Coronary artery (tissue), 2 donors: Measurements from ENCODE around the gene NYNRIN.

ENCODE experiments used
- DNase-seq: peaks from one replicate; pipeline ENCODE4 v3.0.0-alpha.2; 2017; ENCODE audit warnings: low spot score
- H3K27ac ChIP-seq, 2 donors: fragments of 200-600 bp; sonication (generic); one replicate each; pipeline ENCODE4 v1.5.1; 2016 to 2019
- H3K4me3 ChIP-seq: fragments of 200-600 bp; sonication (generic); 2 replicates; pipeline ENCODE4 v1.5.1; 2016; ENCODE audit warnings: mild to moderate bottlenecking, moderate library complexity
- TF ChIP-seq, protein P1 (sequence below): fragments of 200-600 bp; sonication (generic); IDR thresholded peaks from one replicate; pipeline ENCODE4 v1.5.1; 2019; ENCODE audit warnings: antibody characterized with exemption

Gene NYNRIN

GRCh38 chr14:24430682-24431568 lies 32.1 kb downstream of the NYNRIN start:
- DNase-seq = no peak
- TF ChIP-seq, protein P1, sequence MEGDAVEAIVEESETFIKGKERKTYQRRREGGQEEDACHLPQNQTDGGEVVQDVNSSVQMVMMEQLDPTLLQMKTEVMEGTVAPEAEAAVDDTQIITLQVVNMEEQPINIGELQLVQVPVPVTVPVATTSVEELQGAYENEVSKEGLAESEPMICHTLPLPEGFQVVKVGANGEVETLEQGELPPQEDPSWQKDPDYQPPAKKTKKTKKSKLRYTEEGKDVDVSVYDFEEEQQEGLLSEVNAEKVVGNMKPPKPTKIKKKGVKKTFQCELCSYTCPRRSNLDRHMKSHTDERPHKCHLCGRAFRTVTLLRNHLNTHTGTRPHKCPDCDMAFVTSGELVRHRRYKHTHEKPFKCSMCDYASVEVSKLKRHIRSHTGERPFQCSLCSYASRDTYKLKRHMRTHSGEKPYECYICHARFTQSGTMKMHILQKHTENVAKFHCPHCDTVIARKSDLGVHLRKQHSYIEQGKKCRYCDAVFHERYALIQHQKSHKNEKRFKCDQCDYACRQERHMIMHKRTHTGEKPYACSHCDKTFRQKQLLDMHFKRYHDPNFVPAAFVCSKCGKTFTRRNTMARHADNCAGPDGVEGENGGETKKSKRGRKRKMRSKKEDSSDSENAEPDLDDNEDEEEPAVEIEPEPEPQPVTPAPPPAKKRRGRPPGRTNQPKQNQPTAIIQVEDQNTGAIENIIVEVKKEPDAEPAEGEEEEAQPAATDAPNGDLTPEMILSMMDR = no peak
- H3K4me3 ChIP-seq = peak overlapping the region; percentile 89
- peak overlapping the region; percentile 96 to 99 for H3K27ac ChIP-seq

DNA sequence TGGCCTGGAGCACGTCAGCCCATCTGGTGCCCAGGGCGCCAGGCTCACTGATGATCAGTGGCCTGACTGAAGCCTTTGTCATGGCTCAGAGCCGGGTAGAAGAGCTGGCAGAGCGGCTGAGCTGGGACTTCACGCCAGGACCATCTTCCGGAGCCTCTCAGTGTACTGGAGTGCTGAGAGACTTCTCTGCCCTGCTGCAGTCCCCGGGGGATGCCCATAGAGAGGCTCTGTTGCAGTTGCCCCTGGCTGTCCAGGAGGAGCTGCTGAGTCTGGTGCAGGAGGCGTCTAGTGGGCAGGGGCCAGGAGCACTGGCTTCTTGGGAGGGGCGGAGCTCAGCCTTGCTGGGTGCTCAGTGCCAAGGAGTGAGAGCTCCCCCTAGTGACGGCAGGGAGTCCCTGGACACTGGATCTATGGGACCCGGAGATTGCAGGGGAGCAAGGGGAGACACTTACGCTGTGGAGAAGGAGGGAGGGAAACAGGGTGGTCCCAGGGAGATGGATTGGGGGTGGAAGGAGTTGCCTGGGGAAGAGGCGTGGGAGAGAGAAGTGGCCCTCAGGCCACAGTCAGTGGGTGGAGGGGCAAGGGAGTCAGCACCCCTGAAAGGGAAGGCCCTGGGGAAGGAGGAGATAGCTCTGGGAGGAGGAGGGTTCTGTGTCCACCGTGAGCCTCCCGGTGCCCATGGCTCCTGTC lies 32.9 kb downstream of the NYNRIN start:
- Histone ChIP-seq H3K27ac (peak overlapping the region; percentile 96 to 99), H3K4me3 (peak overlapping the region; percentile 89)
- TF ChIP-seq, protein P1 = peak; percentile 77
- DNase-seq = peak; percentile 93

DNA sequence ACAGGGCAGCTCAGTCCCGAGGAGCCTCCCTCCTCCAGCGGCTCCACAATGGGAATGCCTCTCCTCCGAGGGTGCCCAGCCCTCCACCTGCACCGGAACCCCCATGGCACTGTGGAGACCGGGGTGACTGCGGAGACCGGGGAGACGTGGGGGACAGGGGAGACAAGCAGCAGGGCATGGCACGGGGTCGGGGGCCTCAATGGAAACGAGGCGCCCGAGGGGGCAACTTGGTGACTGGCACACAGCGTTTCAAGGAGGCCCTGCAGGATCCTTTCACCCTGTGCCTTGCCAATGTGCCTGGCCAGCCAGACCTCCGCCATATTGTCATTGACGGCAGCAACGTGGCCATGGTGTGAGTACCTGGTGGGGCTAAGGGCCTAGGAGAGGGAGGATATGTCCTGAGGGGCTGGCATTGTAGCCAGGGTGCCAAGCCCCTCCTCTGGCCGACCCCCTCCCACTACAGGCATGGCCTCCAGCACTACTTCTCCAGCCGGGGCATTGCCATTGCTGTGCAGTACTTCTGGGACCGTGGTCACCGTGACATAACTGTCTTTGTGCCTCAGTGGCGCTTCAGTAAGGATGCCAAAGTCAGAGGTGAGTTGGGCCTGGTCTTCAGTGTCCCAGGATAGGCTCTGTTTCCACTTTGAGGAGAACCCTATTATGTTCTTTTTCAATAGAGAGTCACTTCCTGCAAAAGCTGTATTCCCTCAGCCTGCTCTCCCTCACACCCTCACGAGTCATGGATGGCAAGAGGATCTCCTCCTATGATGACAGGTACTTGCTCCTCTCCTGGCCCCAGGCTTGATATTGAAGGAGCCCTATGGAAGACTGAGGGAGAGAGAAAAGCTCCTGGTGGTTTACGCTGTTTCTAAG lies 33.7 kb downstream of the NYNRIN start:
- TF ChIP-seq, protein P1 = no peak
- peak overlapping the region in 1 of 2 donors; percentile 99 for H3K27ac ChIP-seq
- H3K4me3 ChIP-seq = peak overlapping the region; percentile 89
- DNase-seq = no peak

DNA sequence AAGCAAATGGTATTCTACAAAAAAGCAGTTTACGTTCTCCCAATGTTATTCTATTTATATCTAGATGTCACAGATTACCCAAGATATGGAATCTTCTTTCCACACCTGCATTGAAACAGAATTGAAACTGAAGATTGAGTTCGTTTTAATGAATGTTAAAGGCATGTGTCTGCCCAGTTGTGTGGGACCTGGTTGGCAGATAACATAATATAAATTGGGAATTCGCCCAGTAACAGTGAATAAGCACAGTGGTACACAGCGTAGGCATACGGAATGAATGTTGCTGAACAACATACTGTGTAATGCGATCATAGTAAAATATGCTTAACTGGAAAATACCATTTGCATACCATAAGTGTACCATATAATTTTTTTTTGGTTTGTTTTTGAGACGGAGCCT lies 35.2 kb downstream of the NYNRIN start:
- H3K4me3 ChIP-seq = no peak overlapping the region
- H3K27ac ChIP-seq = no peak overlapping the region
- no peak for DNase-seq
- TF ChIP-seq, protein P1 = no peak

DNA sequence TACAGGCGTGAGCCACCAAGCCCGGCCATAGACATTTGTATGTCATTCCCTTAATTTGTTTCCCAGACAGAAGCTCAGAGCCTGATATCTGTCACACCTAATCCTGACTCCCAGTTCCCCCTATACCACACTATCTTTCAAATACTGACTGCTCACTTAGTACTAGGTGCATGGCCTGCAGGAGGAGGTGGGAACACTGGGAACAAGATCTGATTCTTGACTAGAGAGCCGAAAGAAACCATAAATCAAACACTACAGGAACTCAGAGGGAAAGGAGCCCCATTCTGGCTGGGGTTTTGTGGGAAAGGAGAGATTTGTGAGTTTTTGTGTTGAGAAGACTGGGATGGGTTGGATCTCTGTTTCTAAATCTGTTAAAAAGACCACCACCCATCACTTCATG lies 35.9 kb downstream of the NYNRIN start:
- TF ChIP-seq, protein P1 = no peak
- Histone ChIP-seq H3K4me3 (no peak overlapping the region), H3K27ac (no peak overlapping the region)
- DNase-seq = no peak

GRCh38 chr14:24435192-24435810 lies 36.5 kb downstream of the NYNRIN start:
- DNase-seq = no peak
- Histone ChIP-seq H3K27ac (peak overlapping the region in 1 of 2 donors; percentile 3), H3K4me3 (no peak overlapping the region)
- TF ChIP-seq, protein P1 = no peak
